Stomach (tissue), 4 donors: ENCODE data around the gene TMEM116.

Experiments used
- POLR2A ChIP-seq, 4 donors: fragments of 450-650 bp; IDR thresholded peaks; one replicate each; pipeline ENCODE4 v1.6.1; 2016; ENCODE audit warnings: antibody characterized with exemption in 4 of 4, control low read depth in 2 of 4, mild to moderate bottlenecking in 1 of 4, moderate library complexity in 1 of 4
- POLR2AphosphoS5 ChIP-seq, 3 donors: sonication (generic); formaldehyde crosslinking; IDR thresholded peaks; one replicate each; pipeline ENCODE4 v1.6.1; 2016; ENCODE audit warnings: antibody characterized with exemption in 3 of 3
- TF ChIP-seq, protein P1 (sequence below), 7 experiments: fragments of 450-650 bp in 4 of 7; fragments of 200-600 bp in 3 of 7; sonication (generic) in 3 of 7; IDR thresholded peaks; one replicate each; pipeline ENCODE4 v1.5.1; 2016 to 2019; ENCODE audit warnings: antibody characterized with exemption in 7 of 7, control low read depth in 2 of 7, mild to moderate bottlenecking in 1 of 7

DNA sequence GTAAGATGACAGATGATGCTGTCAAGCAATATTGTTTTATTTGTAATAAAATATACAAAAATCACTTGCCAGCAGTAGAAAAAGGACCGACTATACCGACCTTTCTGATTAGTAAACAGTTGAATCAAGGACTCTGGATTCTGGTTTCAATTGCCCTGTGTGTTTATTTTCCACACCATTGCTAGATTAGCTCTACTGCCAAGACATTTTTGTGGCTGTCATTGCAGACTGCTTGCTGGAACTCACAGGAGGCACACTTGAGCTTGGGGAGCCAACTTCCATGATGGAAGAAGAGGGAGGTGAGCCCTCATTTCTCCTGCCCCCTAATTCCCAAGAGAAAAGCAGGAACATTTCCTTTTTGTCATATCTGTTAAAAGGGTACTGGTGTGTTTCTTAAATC lies 119.7 kb downstream of the TMEM116 start:
- TF ChIP-seq, protein P1, sequence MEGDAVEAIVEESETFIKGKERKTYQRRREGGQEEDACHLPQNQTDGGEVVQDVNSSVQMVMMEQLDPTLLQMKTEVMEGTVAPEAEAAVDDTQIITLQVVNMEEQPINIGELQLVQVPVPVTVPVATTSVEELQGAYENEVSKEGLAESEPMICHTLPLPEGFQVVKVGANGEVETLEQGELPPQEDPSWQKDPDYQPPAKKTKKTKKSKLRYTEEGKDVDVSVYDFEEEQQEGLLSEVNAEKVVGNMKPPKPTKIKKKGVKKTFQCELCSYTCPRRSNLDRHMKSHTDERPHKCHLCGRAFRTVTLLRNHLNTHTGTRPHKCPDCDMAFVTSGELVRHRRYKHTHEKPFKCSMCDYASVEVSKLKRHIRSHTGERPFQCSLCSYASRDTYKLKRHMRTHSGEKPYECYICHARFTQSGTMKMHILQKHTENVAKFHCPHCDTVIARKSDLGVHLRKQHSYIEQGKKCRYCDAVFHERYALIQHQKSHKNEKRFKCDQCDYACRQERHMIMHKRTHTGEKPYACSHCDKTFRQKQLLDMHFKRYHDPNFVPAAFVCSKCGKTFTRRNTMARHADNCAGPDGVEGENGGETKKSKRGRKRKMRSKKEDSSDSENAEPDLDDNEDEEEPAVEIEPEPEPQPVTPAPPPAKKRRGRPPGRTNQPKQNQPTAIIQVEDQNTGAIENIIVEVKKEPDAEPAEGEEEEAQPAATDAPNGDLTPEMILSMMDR (IDR thresholded peaks at IDR 0.05): no peak
- TF ChIP-seq POLR2A (IDR thresholded peaks at IDR 0.05) (no peak), POLR2AphosphoS5 (IDR thresholded peaks at IDR 0.05) (peak in 1 of 3 donors; percentile 13)
